Measurements from ENCODE around the gene MYBPH. TPM values are rescaled to one million over a fixed set of nuclear protein-coding genes. Genes with fewer than 3 reads are reported as not detected.

MYBPH gene
- total RNA-seq, 2 donors from 2014 or later, result not detected

Other genes starting within 250 kb of the MYBPH start
- gene KLHL12, start 248.6 kb downstream of the MYBPH start, total RNA-seq, result 10 to 100 TPM; 28.7 to 29.6 TPM
- gene ADIPOR1, start 217.5 kb downstream of the MYBPH start, total RNA-seq, result 10 to 100 TPM; 82.1 to 82.7 TPM
- gene CYB5R1, start 208.6 kb downstream of the MYBPH start, total RNA-seq, result 10 to 100 TPM; 22.2 to 23.4 TPM
- 100 to 1,000 TPM; 117 to 134 TPM for gene TMEM183A, start 168.5 kb downstream of the MYBPH start, total RNA-seq
- gene PPFIA4, start 149.3 kb downstream of the MYBPH start, total RNA-seq, result 1 to 10 TPM; 1.6 to 7.3 TPM
- gene MYOG, start 89.8 kb downstream of the MYBPH start, total RNA-seq, result not detected
- gene ADORA1, start 48.1 kb downstream of the MYBPH start, total RNA-seq, result 1 to 10 TPM in 1 of 2 donors, under 1 TPM in 1; 0.42 to 1.6 TPM
- gene CHI3L1, start 10.9 kb upstream of the MYBPH start, total RNA-seq, result 1 to 10 TPM in 1 of 2 donors, under 1 TPM in 1; 0.61 to 1.3 TPM
- gene CHIT1, start 53.8 kb upstream of the MYBPH start, total RNA-seq, result under 1 TPM in 1 of 2 donors, not detected in 1; 0.30 TPM
- gene BTG2, start 129.7 kb upstream of the MYBPH start, total RNA-seq, result 10 to 100 TPM; 66.4 to 88.0 TPM
- 10 to 100 TPM; 38.6 to 49.3 TPM for gene FMOD, start 175.3 kb upstream of the MYBPH start, total RNA-seq